ENCODE measurements around the gene F7. TPM values are rescaled to one million over a fixed set of nuclear protein-coding genes. Genes with fewer than 3 reads are reported as not detected.

The F7 gene
- total and polyA plus RNA-seq, 2 donors (not counting 3 experiments of a cell fraction or from before 2014, with no cell fraction given): not detected

DNA sequence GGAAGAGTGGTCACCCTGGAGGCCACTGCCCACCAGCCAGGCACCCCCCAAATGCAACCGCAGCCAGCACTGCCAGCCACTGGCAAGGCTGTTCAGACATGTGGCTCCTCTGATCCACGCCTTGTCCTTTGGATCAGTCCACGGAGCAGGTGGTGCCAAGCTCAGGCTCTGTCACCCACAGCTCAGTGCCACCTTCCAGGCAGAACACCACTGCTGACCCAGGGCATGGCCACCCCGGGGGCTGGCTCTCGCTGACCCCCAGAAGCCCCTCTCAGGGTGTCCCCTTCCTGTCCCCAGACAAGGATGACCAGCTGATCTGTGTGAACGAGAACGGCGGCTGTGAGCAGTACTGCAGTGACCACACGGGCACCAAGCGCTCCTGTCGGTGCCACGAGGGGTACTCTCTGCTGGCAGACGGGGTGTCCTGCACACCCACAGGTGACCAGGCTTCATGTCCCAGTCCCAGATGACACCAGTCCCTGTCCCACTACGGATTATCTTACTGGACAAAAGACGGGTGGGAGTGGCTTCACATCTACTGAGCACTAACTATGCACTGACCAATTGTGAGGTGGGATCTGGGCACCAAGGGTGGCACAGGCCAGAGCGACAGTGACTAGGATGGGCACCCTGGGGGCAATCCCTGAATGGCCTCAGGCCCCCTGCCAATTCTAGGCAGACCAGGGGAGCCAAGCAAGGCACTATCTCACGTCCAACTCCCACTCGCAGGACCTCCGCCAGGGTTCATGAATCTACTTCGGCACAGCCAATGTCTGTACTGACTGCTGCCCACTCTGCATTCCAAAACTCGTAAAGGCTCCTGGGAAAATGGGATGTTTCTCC, 10.0 kb downstream of the F7 start:
- no TSS peak for BruUV-seq (replicated peaks)
- no peak overlapping the region for H3K9ac ChIP-seq (replicated peaks; ENCODE audit: extremely low read depth, insufficient read depth, low read length)
- no peak overlapping the region for H3K4me2 ChIP-seq (ENCODE audit: insufficient read depth, low read length)
- H3K36me3 ChIP-seq (ENCODE audit: control insufficient read depth in 2 of 2, extremely low read depth in 1 of 2, insufficient read depth in 2 of 2, low read length in 2 of 2): no peaks in the 10 kb centered on the region
- no peak for DNase-seq (ENCODE audit: low read depth, low spot score)
- H3K27ac ChIP-seq (ENCODE audit: insufficient read depth, low read depth, low read length): no peak overlapping the region
- CTCF ChIA-PET: interaction anchor here (1.4 kb wide), 1 partner anchor 8 kb away, joined by 4 read pairs; no protein-coding TSS in a partner anchor
- peaks cover 7 to 9% of the 10 kb centered on the region in 2 experiments for H3K27me3 ChIP-seq (ENCODE audit: control insufficient read depth in 2 of 2, insufficient read depth in 2 of 2, low read length in 2 of 2)
- H3K4me3 ChIP-seq (replicated peaks in 1 of 3; ENCODE audit: insufficient read depth in 1 of 3, low read depth in 1 of 3, low read length in 3 of 3): no peak overlapping the region
- POLR2A ChIA-PET: no interaction called here
- no peaks in the 10 kb centered on the region for H3K9me1 ChIP-seq (replicated peaks; ENCODE audit: control insufficient read depth, extremely low read depth, insufficient read depth, low read length)
- no peak for FAIRE-seq
- H3K4me1 ChIP-seq (ENCODE audit: control insufficient read depth, extremely low read depth, insufficient read depth, low read length): no peaks in the 10 kb centered on the region
- intact Hi-C loops (cut with micrococcal nuclease): no loop called here
- TF ChIP-seq MYC (IDR thresholded peaks at IDR 0.05; ENCODE audit: low read depth, low read length): no peak
- TF ChIP-seq EZH2 (IDR thresholded peaks at IDR 0.05; ENCODE audit: borderline replicate concordance, low read depth, low read length, severe bottlenecking): no peak
- TF ChIP-seq, protein P1, sequence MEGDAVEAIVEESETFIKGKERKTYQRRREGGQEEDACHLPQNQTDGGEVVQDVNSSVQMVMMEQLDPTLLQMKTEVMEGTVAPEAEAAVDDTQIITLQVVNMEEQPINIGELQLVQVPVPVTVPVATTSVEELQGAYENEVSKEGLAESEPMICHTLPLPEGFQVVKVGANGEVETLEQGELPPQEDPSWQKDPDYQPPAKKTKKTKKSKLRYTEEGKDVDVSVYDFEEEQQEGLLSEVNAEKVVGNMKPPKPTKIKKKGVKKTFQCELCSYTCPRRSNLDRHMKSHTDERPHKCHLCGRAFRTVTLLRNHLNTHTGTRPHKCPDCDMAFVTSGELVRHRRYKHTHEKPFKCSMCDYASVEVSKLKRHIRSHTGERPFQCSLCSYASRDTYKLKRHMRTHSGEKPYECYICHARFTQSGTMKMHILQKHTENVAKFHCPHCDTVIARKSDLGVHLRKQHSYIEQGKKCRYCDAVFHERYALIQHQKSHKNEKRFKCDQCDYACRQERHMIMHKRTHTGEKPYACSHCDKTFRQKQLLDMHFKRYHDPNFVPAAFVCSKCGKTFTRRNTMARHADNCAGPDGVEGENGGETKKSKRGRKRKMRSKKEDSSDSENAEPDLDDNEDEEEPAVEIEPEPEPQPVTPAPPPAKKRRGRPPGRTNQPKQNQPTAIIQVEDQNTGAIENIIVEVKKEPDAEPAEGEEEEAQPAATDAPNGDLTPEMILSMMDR (IDR thresholded peaks at IDR 0.05; ENCODE audit: extremely low read depth in 1 of 2, insufficient read depth in 1 of 2, low read depth in 1 of 2, low read length in 2 of 2): no peak
- no peak for TF ChIP-seq POLR2AphosphoS5 (IDR thresholded peaks at IDR 0.05; ENCODE audit: insufficient read depth, low read depth, low read length)
- TF ChIP-seq, protein P2, sequence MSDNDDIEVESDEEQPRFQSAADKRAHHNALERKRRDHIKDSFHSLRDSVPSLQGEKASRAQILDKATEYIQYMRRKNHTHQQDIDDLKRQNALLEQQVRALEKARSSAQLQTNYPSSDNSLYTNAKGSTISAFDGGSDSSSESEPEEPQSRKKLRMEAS (IDR thresholded peaks at IDR 0.05; ENCODE audit: insufficient read depth, insufficient read length): no peak
- no peak for TF ChIP-seq FOS (IDR thresholded peaks at IDR 0.05; ENCODE audit: borderline replicate concordance, insufficient read depth, low read length)
- no peak for TF ChIP-seq JUN (IDR thresholded peaks at IDR 0.05; ENCODE audit: borderline replicate concordance, insufficient read depth, insufficient read length, low read depth)
- TF ChIP-seq GATA2 (IDR thresholded peaks at IDR 0.05; ENCODE audit: insufficient read depth, insufficient read length, low read depth, low read length): no peak
- no peak for TF ChIP-seq POLR2A (IDR thresholded peaks at IDR 0.05; ENCODE audit: low read depth, low read length)
- H2AFZ ChIP-seq (ENCODE audit: low read depth, low read length): no peak overlapping the region
- no peaks in the 10 kb centered on the region for H3K9me3 ChIP-seq (replicated peaks; ENCODE audit: control insufficient read depth, insufficient read depth, low read length)
- H4K20me1 ChIP-seq (replicated peaks; ENCODE audit: control insufficient read depth, extremely low read depth, insufficient read depth, low read length): no peaks in the 10 kb centered on the region
- H3K79me2 ChIP-seq (ENCODE audit: control insufficient read depth, insufficient read depth, low read length): no peaks in the 10 kb centered on the region
- dilution Hi-C loops (cut with MboI; ENCODE audit: extremely low pct_ligation_motif_present, low sequenced_read_pairs): no loop called here
